Glutamatergic neuron (in vitro differentiated cells): ENCODE results near the gene BAG2. TPM values are rescaled to one million over a fixed set of nuclear protein-coding genes. Genes with fewer than 3 reads are reported as not detected.

Experiments used
- DNase-seq: peaks from one replicate; pipeline ENCODE4 v3.0.0; 2022
- H3K27ac Mint-ChIP-seq: one replicate; pipeline ENCODE4 v1.8.0; 2020; ENCODE audit warnings: mild to moderate bottlenecking, mixed read lengths, inconsistent platforms; ENCODE audit not compliant: unreplicated experiment
- H3K27me3 Mint-ChIP-seq: one replicate; pipeline ENCODE4 v1.8.0; 2020; ENCODE audit warnings: mild to moderate bottlenecking, moderate library complexity, mixed read lengths, inconsistent platforms; ENCODE audit not compliant: unreplicated experiment
- H3K36me3 Mint-ChIP-seq: one replicate; pipeline ENCODE4 v1.8.0; 2020; ENCODE audit warnings: mild to moderate bottlenecking, mixed read lengths, inconsistent platforms; ENCODE audit not compliant: unreplicated experiment
- H3K4me1 Mint-ChIP-seq: one replicate; pipeline ENCODE4 v1.8.0; 2020; ENCODE audit warnings: mild to moderate bottlenecking, low read depth, mixed read lengths, inconsistent platforms; ENCODE audit not compliant: unreplicated experiment
- H3K4me3 Mint-ChIP-seq: one replicate; pipeline ENCODE4 v1.8.0; 2020; ENCODE audit warnings: mild to moderate bottlenecking, mixed read lengths, inconsistent platforms; ENCODE audit not compliant: unreplicated experiment
- H3K9me3 Mint-ChIP-seq: one replicate; pipeline ENCODE4 v1.8.0; 2020; ENCODE audit warnings: mild to moderate bottlenecking, moderate library complexity, mixed read lengths, inconsistent platforms; ENCODE audit not compliant: unreplicated experiment
- total RNA-seq: library from RNA; stranded (reverse); fragmentation: NEBNext Ultra II Directional; extraction: Animal tissue kit (Norgen Biotek cat#: 25700); gene quantifications from one replicate; pipeline ENCODE4 v1.2.1, GENCODE V29; 2021; ENCODE audit not compliant: unreplicated experiment
- TF ChIP-seq, protein P1 (sequence below): fragments of 200-600 bp; sonication (generic); IDR thresholded peaks from one replicate; pipeline ENCODE4 v1.5.0; 2021; ENCODE audit not compliant: partially characterized antibody, unreplicated experiment

Gene BAG2
- total RNA-seq, 1 donor from 2014 or later, result 1.2 TPM

- Mint-ChIP-seq H3K4me3 (no peak overlapping the region), H3K27me3 (no peaks in the 10 kb centered on the region), H3K27ac (no peak overlapping the region), H3K36me3 (no peaks in the 10 kb centered on the region), H3K4me1 (no peaks in the 10 kb centered on the region), H3K9me3 (peaks cover 4% of the 10 kb centered on the region)
- no peak for DNase-seq
- TF ChIP-seq, protein P1, sequence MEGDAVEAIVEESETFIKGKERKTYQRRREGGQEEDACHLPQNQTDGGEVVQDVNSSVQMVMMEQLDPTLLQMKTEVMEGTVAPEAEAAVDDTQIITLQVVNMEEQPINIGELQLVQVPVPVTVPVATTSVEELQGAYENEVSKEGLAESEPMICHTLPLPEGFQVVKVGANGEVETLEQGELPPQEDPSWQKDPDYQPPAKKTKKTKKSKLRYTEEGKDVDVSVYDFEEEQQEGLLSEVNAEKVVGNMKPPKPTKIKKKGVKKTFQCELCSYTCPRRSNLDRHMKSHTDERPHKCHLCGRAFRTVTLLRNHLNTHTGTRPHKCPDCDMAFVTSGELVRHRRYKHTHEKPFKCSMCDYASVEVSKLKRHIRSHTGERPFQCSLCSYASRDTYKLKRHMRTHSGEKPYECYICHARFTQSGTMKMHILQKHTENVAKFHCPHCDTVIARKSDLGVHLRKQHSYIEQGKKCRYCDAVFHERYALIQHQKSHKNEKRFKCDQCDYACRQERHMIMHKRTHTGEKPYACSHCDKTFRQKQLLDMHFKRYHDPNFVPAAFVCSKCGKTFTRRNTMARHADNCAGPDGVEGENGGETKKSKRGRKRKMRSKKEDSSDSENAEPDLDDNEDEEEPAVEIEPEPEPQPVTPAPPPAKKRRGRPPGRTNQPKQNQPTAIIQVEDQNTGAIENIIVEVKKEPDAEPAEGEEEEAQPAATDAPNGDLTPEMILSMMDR, result no peak
Measured at GRCh38 chr6:57183336-57183735, 11.2 kb downstream of the BAG2 start.

DNA sequence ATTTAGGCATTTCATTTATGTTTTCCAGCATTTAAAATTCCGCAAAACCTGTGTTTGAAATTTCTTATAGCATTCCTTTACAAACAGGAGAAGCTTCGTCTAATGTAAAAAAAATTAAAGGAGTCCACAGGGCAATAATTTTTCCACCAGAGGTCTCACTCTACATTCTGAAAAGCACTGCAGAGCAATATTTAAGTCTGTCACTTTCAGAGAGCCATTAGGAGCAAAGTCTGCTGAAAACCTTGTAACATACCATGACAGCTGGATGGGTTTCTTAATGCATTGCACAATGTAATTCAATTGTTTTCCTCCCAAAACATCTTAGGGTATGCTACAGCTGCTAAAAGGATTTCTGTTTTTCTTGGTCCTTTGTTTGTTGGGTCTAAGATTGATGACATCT lies 18.0 kb downstream of the BAG2 start:
- H3K27ac Mint-ChIP-seq, result no peak overlapping the region
- H3K9me3 Mint-ChIP-seq, result no peaks in the 10 kb centered on the region
- no peaks in the 10 kb centered on the region for H3K4me1 Mint-ChIP-seq
- H3K4me3 Mint-ChIP-seq, result no peak overlapping the region
- no peak for DNase-seq
- H3K27me3 Mint-ChIP-seq, result no peaks in the 10 kb centered on the region
- H3K36me3 Mint-ChIP-seq, result no peaks in the 10 kb centered on the region
- TF ChIP-seq, protein P1, result no peak

- Mint-ChIP-seq H3K4me3 (no peak overlapping the region), H3K9me3 (no peaks in the 10 kb centered on the region), H3K27ac (no peak overlapping the region), H3K27me3 (no peaks in the 10 kb centered on the region), H3K36me3 (no peaks in the 10 kb centered on the region), H3K4me1 (no peaks in the 10 kb centered on the region)
- no peak for DNase-seq
- TF ChIP-seq, protein P1, result no peak
Measured at GRCh38 chr6:57193177-57193576, 21.1 kb downstream of the BAG2 start.

- no peak for DNase-seq
- TF ChIP-seq, protein P1, result no peak
- H3K27me3 Mint-ChIP-seq, result no peaks in the 10 kb centered on the region
- H3K9me3 Mint-ChIP-seq, result no peaks in the 10 kb centered on the region
- H3K36me3 Mint-ChIP-seq, result no peaks in the 10 kb centered on the region
- no peak overlapping the region for H3K27ac Mint-ChIP-seq
- H3K4me1 Mint-ChIP-seq, result no peaks in the 10 kb centered on the region
- H3K4me3 Mint-ChIP-seq, result no peak overlapping the region
Measured at GRCh38 chr6:57195457-57195856, 23.3 kb downstream of the BAG2 start.

GRCh38 chr6:57198926-57199636 lies 27.0 kb downstream of the BAG2 start:
- Mint-ChIP-seq H3K27ac (no peak overlapping the region), H3K4me1 (peaks cover 4% of the 10 kb centered on the region), H3K36me3 (no peaks in the 10 kb centered on the region), H3K9me3 (no peaks in the 10 kb centered on the region), H3K4me3 (no peak overlapping the region), H3K27me3 (no peaks in the 10 kb centered on the region)
- no peak for DNase-seq
- TF ChIP-seq, protein P1, result no peak
